ENCODE measurements around the gene RPL5.

GRCh38 chr1:92797297-92797696, 34.5 kb upstream of the RPL5 start:
- TF ChIP-seq CTCF (IDR thresholded peaks at IDR 0.05; ENCODE audit: poor library complexity) (no peak), EZH2phosphoT487 (IDR thresholded peaks at IDR 0.05; ENCODE audit: low read depth, severe bottlenecking, unreplicated experiment) (no peak), EZH2 (IDR thresholded peaks at IDR 0.05; ENCODE audit: borderline replicate concordance) (no peak)
